ENCODE measurements around the gene DOHH. TPM values are rescaled to one million over a fixed set of nuclear protein-coding genes. Genes with fewer than 3 reads are reported as not detected.

DOHH gene
- total and polyA plus RNA-seq, 5 donors, result 9.8 to 14.8 (median 12.4) TPM

DNA sequence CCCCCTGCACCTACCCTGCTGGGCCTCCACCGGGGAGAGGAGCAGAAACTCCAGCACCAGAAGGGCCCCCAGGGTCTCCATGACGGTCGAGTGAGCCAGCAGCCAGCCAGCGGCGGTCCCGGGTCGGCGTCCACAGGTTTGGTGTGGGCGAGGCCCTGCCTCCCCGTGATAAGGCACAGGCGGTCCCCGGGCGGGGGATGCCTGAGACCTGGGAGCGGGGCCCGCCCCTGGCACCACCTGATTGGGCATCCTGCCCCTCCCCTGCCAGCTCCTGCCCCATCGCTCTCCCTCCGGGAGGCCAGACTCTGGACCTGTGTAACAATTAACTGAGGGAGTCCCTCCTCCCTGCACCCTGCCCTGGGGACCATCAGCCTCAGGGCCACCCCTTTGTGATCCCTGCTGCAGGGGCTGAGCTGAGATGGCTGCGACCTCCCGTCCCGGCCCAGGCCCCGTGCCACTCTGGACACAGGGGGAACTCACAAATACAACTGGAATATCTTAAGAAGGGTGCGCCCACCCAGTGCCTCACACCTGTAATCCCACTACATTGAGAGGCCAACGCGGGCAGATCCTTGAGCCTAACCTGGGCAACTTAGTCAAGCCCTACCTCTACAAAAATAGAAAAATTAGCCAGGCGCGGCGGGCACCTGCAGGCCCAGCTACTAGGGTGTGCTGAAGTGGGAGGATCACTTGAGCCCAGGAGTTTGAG is 19.9 kb downstream of the DOHH start, which contains the start of gene SMIM24:
TSS of gene SMIM24 (minus strand) at position 143 of the 709 bp plus-strand sequence. CDS start at position 81, 62 bp downstream.
- intact Hi-C loops (cut with DNase I), result no loop called here
- Histone ChIP-seq H3K9me3 (ENCODE audit: control insufficient read depth, low read length) (no peaks in the 10 kb centered on the region), H3K27me3 (ENCODE audit: control insufficient read depth, insufficient read depth) (no peaks in the 10 kb centered on the region), H3K4me3 (ENCODE audit: low read length) (no peak within 1 kb of the TSS), H3K27ac (ENCODE audit: low read length) (no peak within 1 kb of the TSS), H3K4me1 (ENCODE audit: control insufficient read depth, insufficient read depth, low read length) (no peaks in the 10 kb centered on the region)
- ATAC-seq, result peak in 1 of 2 donors; percentile 3
- WGBS, result 40% methylated on average over 27 of the region's 27 CpGs
- DNase-seq, result peak in 1 of 3 donors; percentile 26

DNA sequence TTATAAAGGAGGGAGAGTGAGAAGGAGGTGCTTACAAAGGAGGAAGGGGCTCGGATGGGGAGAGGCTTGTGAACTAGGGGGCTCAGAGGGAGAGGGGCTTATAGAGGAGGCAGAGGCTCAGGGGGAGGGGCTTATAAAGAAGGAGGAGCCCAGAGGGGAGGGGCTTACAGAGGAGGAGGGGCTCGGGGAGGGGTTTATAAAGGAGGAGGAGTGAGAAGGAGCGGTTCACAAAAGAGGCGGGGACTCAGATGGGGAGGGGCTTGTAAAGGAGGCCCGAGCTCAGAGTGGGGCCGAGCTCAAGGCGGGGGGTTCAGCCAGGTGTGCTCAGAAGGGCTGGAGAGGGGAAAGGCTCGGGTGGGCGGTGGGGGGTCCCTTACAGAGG is 20.6 kb downstream of the DOHH start:
- Histone ChIP-seq H3K27ac (ENCODE audit: low read length) (no peak overlapping the region), H3K9me3 (ENCODE audit: control insufficient read depth, low read length) (no peaks in the 10 kb centered on the region), H3K4me3 (ENCODE audit: low read length) (no peak overlapping the region), H3K27me3 (ENCODE audit: control insufficient read depth, insufficient read depth) (no peaks in the 10 kb centered on the region), H3K4me1 (ENCODE audit: control insufficient read depth, insufficient read depth, low read length) (no peaks in the 10 kb centered on the region)
- 49% methylated on average over 9 of the region's 9 CpGs for WGBS
- intact Hi-C loops (cut with DNase I), result loop anchor here in 1 of 4 donors (5.0 kb wide), 1 partner anchor 173 kb away; no protein-coding TSS in a partner anchor
- DNase-seq (peak in 1 of 3 donors; percentile 34), ATAC-seq (no peak)

DNA sequence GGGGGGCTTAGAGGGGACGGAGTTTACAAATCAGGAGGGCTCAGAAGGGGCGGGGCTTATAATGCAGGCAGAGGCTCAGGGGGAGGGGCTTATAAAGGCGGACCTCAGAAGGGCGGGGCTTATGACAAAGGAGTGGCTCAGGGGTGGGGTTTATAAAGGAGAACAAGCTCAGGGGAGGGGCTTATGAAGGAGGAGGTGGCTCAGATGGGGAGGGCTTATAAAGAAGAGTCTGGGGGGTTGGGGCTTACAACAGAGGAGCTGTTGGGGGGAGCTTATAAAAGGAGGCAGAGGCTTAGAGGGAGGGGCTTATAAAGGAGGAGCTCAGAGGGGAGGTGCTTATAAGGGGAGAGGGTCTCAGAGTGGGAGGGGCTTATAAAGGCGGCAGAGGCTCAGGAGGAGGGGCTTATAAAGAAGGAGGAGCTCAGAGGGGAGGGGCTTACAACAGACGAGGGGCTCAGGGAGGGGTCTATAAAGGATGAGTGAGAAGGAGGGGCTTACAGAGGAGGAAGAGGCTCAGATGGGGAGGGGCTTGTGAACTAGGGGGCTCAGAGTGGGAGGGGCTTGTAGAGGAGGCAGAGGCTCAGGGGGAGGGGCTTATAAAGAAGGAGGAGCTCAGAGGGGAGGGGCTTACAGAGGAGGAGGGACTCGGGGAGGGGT is 21.2 kb downstream of the DOHH start:
- Histone ChIP-seq H3K27ac (ENCODE audit: low read length) (no peak overlapping the region), H3K9me3 (ENCODE audit: control insufficient read depth, low read length) (no peaks in the 10 kb centered on the region), H3K4me1 (ENCODE audit: control insufficient read depth, insufficient read depth, low read length) (no peaks in the 10 kb centered on the region), H3K4me3 (ENCODE audit: low read length) (no peak overlapping the region), H3K27me3 (ENCODE audit: control insufficient read depth, insufficient read depth) (no peaks in the 10 kb centered on the region)
- ATAC-seq (no peak), DNase-seq (peak in 1 of 3 donors; percentile 46)
- intact Hi-C loops (cut with DNase I), result loop anchor here in 1 of 4 donors (5.0 kb wide), 1 partner anchor 172 kb away; no protein-coding TSS in a partner anchor
- WGBS, result 42% methylated on average over 7 of the region's 7 CpGs

DNA sequence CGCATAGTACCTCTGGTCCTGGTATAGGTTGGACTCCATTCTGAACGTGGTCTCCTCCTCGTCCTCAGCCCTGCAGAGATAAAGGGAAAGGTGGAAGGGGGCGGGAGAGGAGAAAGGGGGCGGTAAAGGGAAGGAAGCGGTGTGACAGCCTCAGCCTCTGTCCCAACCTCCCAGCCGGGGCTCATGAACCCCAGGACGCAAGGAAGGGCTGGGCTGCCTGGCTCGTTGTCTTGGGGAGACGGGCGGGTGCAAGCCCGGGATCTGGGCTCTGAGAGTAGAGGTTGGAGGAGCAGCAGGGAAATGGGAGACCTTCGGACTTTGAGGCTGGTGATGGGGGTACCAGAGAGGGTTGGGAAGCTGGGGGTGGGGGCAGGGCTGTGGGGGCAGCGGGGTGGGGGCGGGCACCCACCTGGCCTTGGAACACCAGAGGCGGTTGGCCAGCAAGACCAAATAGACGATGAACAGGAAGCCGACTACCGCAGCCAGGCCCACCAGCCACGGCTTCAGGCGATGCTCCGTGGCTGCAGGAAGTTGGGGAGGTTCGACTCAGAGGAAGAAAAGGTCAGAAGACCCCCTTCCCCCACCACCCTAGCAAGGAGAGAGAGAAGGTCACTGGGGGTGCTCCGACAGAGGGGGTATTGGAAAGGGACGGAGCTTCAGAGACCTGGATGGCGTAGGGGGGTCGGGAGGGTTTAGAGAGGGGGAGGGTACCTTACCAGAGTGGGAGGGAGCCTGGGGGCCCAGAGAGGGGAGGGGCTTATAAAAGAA is 21.9 kb downstream of the DOHH start:
- ATAC-seq, result no peak
- H3K27me3 ChIP-seq (ENCODE audit: control insufficient read depth, insufficient read depth), result no peaks in the 10 kb centered on the region
- DNase-seq, result peak in 1 of 3 donors; percentile 29
- H3K4me3 ChIP-seq (ENCODE audit: low read length), result no peak overlapping the region
- H3K27ac ChIP-seq (ENCODE audit: low read length), result no peak overlapping the region
- 23% methylated on average over 27 of the region's 27 CpGs for WGBS
- no peaks in the 10 kb centered on the region for H3K4me1 ChIP-seq (ENCODE audit: control insufficient read depth, insufficient read depth, low read length)
- intact Hi-C loops (cut with DNase I), result loop anchor here in 1 of 4 donors (5.0 kb wide), 1 partner anchor 171 kb away; no protein-coding TSS in a partner anchor
- no peaks in the 10 kb centered on the region for H3K9me3 ChIP-seq (ENCODE audit: control insufficient read depth, low read length)

DNA sequence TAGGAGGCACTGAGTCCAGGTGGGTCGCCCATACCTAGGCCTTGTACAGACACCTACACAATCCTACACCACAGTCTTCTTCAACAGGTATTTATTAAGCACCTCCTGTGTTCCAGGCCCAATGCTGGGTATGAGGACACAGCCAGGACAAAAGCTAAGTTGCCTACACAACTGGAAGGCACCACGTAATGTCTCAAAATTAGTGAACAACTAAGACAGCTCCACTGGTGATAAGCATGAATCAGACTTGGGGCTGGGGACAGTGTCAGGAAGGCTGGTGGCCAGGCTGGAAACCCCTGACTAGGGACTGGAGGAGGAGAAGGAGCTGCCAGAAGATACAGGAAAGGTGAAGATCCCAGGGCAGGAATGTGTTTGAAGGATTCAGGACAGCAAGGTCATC is 22.5 kb downstream of the DOHH start:
- H3K27me3 ChIP-seq (ENCODE audit: control insufficient read depth, insufficient read depth), result no peaks in the 10 kb centered on the region
- intact Hi-C loops (cut with DNase I), result loop anchor here in 1 of 4 donors (5.0 kb wide), 1 partner anchor 171 kb away; no protein-coding TSS in a partner anchor
- H3K4me3 ChIP-seq (ENCODE audit: low read length), result no peak overlapping the region
- H3K27ac ChIP-seq (ENCODE audit: low read length), result no peak overlapping the region
- DNase-seq, result peak in 1 of 3 donors; percentile 19
- ATAC-seq, result no peak
- no peaks in the 10 kb centered on the region for H3K4me1 ChIP-seq (ENCODE audit: control insufficient read depth, insufficient read depth, low read length)
- WGBS, result 87% methylated on average over 2 of the region's 2 CpGs
- no peaks in the 10 kb centered on the region for H3K9me3 ChIP-seq (ENCODE audit: control insufficient read depth, low read length)

DNA sequence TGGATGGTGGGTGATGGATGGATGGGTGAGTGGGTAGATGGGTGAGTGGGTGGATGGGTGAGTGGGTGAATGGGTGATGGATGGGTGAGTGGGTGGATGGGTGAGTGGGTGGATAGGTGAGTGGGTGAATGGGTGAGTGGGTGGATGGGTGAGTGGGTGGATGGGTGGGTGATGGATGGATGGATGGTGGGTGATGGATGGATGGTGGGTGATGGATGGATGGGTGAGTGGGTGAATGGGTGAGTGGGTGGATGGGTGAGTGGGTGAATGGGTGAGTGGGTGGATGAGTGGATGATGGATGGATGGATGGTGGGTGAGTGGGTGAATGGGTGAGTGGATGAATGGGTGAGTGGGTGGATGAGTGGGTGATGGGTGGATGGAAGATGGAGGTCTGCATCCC is 23.0 kb downstream of the DOHH start:
- ATAC-seq, result no peak
- no peaks in the 10 kb centered on the region for H3K4me1 ChIP-seq (ENCODE audit: control insufficient read depth, insufficient read depth, low read length)
- intact Hi-C loops (cut with DNase I), result loop anchor here in 1 of 4 donors (5.0 kb wide), 1 partner anchor 170 kb away; no protein-coding TSS in a partner anchor
- DNase-seq, result no peak
- no peak overlapping the region for H3K4me3 ChIP-seq (ENCODE audit: low read length)
- no peak overlapping the region for H3K27ac ChIP-seq (ENCODE audit: low read length)
- no peaks in the 10 kb centered on the region for H3K9me3 ChIP-seq (ENCODE audit: control insufficient read depth, low read length)
- H3K27me3 ChIP-seq (ENCODE audit: control insufficient read depth, insufficient read depth), result no peaks in the 10 kb centered on the region

DNA sequence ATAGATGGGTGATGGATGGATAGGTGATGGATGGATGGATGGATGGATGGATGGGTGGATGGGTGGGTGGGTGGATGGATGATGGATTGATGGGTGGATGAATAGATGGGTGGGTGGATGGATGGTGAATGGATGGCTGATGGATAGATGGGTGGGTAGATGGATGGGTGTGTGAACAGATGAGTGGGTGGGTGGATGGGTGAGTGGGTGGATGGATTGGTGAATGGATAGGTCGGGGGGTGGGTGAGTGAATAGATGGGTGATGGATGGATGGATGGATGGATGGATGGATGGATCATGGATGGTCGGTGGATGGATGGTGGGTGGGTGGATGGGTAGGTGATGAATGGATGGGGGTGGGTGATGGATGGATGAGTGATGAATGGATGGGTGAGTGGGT is 23.6 kb downstream of the DOHH start:
- no peak for ATAC-seq
- no peak for DNase-seq
- no peak overlapping the region for H3K4me3 ChIP-seq (ENCODE audit: low read length)
- H3K4me1 ChIP-seq (ENCODE audit: control insufficient read depth, insufficient read depth, low read length), result no peaks in the 10 kb centered on the region
- no peaks in the 10 kb centered on the region for H3K9me3 ChIP-seq (ENCODE audit: control insufficient read depth, low read length)
- H3K27ac ChIP-seq (ENCODE audit: low read length), result no peak overlapping the region
- 83% methylated on average over 2 of the region's 2 CpGs for WGBS
- no peaks in the 10 kb centered on the region for H3K27me3 ChIP-seq (ENCODE audit: control insufficient read depth, insufficient read depth)
- intact Hi-C loops (cut with DNase I), result loop anchor here in 1 of 4 donors (5.0 kb wide), 1 partner anchor 170 kb away; no protein-coding TSS in a partner anchor

DNA sequence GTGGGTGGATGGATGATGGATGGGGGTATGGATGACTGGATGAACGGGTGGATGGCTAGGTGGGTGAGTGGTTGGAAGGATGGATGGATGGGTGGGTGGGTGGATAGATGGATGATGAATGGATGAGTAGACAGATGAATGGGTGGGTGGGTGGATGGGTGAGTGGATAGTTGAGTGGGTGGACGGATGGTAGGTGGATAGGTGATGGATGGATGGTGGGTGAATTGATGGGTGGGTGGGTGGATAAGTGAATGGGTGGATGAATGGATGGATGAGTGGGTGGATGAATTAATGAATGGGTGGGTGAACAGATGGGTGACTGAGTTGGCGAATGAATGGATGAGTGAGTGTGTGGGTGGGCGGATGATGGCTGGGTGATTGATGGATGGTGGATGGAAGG is 25.0 kb downstream of the DOHH start:
- no peak for DNase-seq
- intact Hi-C loops (cut with DNase I), result loop anchor here in 1 of 4 donors (5.0 kb wide), 1 partner anchor 168 kb away; no protein-coding TSS in a partner anchor
- no peak overlapping the region for H3K4me3 ChIP-seq (ENCODE audit: low read length)
- H3K27me3 ChIP-seq (ENCODE audit: control insufficient read depth, insufficient read depth), result no peaks in the 10 kb centered on the region
- no peak for ATAC-seq
- no peak overlapping the region for H3K27ac ChIP-seq (ENCODE audit: low read length)
- WGBS, result 88% methylated on average over 4 of the region's 4 CpGs
- no peaks in the 10 kb centered on the region for H3K4me1 ChIP-seq (ENCODE audit: control insufficient read depth, insufficient read depth, low read length)
- no peaks in the 10 kb centered on the region for H3K9me3 ChIP-seq (ENCODE audit: control insufficient read depth, low read length)

DNA sequence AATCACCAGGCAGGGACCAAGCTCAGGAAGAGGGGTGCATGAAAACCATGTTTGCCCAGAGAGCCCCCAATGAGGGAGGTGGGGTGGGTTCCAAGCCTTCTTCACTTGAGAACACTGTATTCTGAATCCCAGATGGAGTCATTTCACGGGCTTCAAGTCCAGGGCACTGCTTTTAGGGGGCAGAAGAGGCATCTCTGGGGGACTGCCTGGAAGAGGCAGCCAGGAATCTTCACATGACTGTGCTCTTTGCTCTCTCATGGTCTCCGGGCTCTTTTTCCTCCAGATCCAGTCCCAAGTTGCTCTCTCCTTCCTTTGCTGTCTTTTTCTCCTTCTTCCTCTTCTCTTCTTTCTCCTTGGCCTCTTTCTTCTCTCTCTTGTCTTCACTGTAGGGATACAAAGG is 25.9 kb downstream of the DOHH start:
- Histone ChIP-seq H3K9me3 (ENCODE audit: control insufficient read depth, low read length) (no peaks in the 10 kb centered on the region), H3K27me3 (ENCODE audit: control insufficient read depth, insufficient read depth) (no peaks in the 10 kb centered on the region), H3K4me1 (ENCODE audit: control insufficient read depth, insufficient read depth, low read length) (no peaks in the 10 kb centered on the region), H3K4me3 (ENCODE audit: low read length) (no peak overlapping the region), H3K27ac (ENCODE audit: low read length) (no peak overlapping the region)
- DNase-seq (no peak), ATAC-seq (no peak)
- 68% methylated on average over 2 of the region's 2 CpGs for WGBS
- intact Hi-C loops (cut with DNase I), result loop anchor here in 2 of 4 donors (5.0 kb wide), 2 partner anchors 147 to 167 kb away; no protein-coding TSS in a partner anchor

DNA sequence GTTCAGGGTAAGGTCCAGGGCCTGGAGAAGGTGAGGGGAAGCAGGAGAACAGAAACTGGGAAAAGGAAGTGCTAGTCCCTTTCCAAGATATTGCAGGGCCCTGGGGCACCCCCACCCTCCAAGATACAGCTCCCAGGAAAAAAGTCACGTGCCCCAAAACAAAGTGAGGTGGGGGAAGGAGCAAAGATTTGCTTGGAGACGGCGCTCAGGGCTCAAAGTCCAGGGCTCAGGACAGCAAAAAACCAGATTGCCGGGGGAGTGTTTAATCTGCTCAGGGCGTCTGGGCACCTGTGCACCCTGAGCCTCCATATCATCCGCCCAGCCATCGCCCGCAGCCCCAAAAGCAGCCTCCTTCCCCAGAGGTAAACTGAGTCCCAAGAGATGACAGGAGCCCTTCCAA is 26.5 kb downstream of the DOHH start:
- Histone ChIP-seq H3K4me3 (ENCODE audit: low read length) (no peak overlapping the region), H3K27me3 (ENCODE audit: control insufficient read depth, insufficient read depth) (no peaks in the 10 kb centered on the region), H3K27ac (ENCODE audit: low read length) (no peak overlapping the region), H3K9me3 (ENCODE audit: control insufficient read depth, low read length) (no peaks in the 10 kb centered on the region), H3K4me1 (ENCODE audit: control insufficient read depth, insufficient read depth, low read length) (no peaks in the 10 kb centered on the region)
- intact Hi-C loops (cut with DNase I), result loop anchor here in 1 of 4 donors (5.0 kb wide), 1 partner anchor 147 kb away; no protein-coding TSS in a partner anchor
- no peak for ATAC-seq
- no peak for DNase-seq
- WGBS, result 76% methylated on average over 8 of the region's 8 CpGs
